NT2/D1 (cell line): ENCODE data around the gene PLCXD1.

ENCODE experiments used
- SUZ12 ChIP-seq: IDR thresholded peaks from 2 replicates; pipeline ENCODE4 v1.6.1; 2011; ENCODE audit not compliant: insufficient read length, insufficient read depth; ENCODE audit errors: extremely low read depth
- YY1 ChIP-seq: IDR thresholded peaks from 2 replicates; pipeline ENCODE4 v1.6.1; 2011; ENCODE audit not compliant: insufficient read length, insufficient read depth
- ZNF274 ChIP-seq: IDR thresholded peaks from 2 replicates; pipeline ENCODE4 v1.6.1; 2011; ENCODE audit warnings: mild to moderate bottlenecking, low read depth, low read length

- TF ChIP-seq ZNF274 (no peak), YY1 (no peak), SUZ12 (no peak)
Observed at GRCh38 chrX:288561-288991, 7.4 kb downstream of the PLCXD1 start.
